HFFc6 (cell line): ENCODE data around the gene ETV2. TPM values are rescaled to one million over a fixed set of nuclear protein-coding genes. Genes with fewer than 3 reads are reported as not detected.

ENCODE experiments used
- DNase-seq: peaks from one replicate; pipeline ENCODE4 v3.0.0-alpha.2; 2018
- H3K27ac Mint-ChIP-seq: 2 replicates; pipeline ENCODE4 v1.8.0; 2020; ENCODE audit warnings: mild to moderate bottlenecking, mixed read lengths
- H3K27me3 Mint-ChIP-seq: 2 replicates; pipeline ENCODE4 v1.8.0; 2021; ENCODE audit warnings: mild to moderate bottlenecking, moderate library complexity, mixed read lengths; ENCODE audit not compliant: insufficient read depth
- H3K36me3 Mint-ChIP-seq: 2 replicates; pipeline ENCODE4 v1.8.0; 2021; ENCODE audit warnings: low read depth, mixed read lengths
- H3K4me1 Mint-ChIP-seq: 2 replicates; pipeline ENCODE4 v1.8.0; 2020; ENCODE audit warnings: low read depth, mixed read lengths
- H3K4me3 Mint-ChIP-seq: 2 replicates; pipeline ENCODE4 v1.8.0; 2020; ENCODE audit warnings: mild to moderate bottlenecking, moderate library complexity, mixed read lengths
- H3K9me3 Mint-ChIP-seq: 2 replicates; pipeline ENCODE4 v1.8.0; 2020; ENCODE audit warnings: mild to moderate bottlenecking, mixed read lengths
- CTCF ChIP-seq: fragments of 200-600 bp; sonication (generic); IDR thresholded peaks from 2 replicates; pipeline ENCODE4 v1.5.0; 2021; ENCODE audit warnings: antibody characterized with exemption, mild to moderate bottlenecking
- total RNA-seq, 6 experiments: library from RNA; stranded (reverse); fragmentation: NEBNext Ultra II Directional; extraction: Animal tissue kit (Norgen Biotek cat#: 25700); gene quantifications; 2 replicates in 1 of 6; 3 replicates in 5 of 6; pipeline ENCODE4 v1.2.3, GENCODE V29; 2021

Gene ETV2
- total RNA-seq, 6 experiments from 2014 or later, result 0.71 to 2.2 (median 1.4) TPM

- no peak for TF ChIP-seq CTCF
- Mint-ChIP-seq H3K27ac (no peak overlapping the region), H3K36me3 (peaks cover 13% of the 10 kb centered on the region), H3K4me3 (no peak overlapping the region), H3K4me1 (peaks cover 7% of the 10 kb centered on the region; the same call in 1 of the 2 replicates), H3K27me3 (0 out of 2 replicates have a peak, but pooled peaks cover 3% of the 10 kb centered on the region), H3K9me3 (no peaks in the 10 kb centered on the region)
- DNase-seq, result no peak
These were observed 2.3 kb upstream of the ETV2 start for GRCh38 chr19:35639321-35639639.

GRCh38 chr19:35639863-35640262, 1.7 kb upstream of the ETV2 start:
- H3K27ac Mint-ChIP-seq, result no peak overlapping the region
- H3K27me3 Mint-ChIP-seq, result 0 out of 2 replicates have a peak, but pooled peaks cover 3% of the 10 kb centered on the region
- H3K9me3 Mint-ChIP-seq, result no peaks in the 10 kb centered on the region
- DNase-seq, result no peak
- peaks cover 13% of the 10 kb centered on the region for H3K36me3 Mint-ChIP-seq
- H3K4me3 Mint-ChIP-seq, result no peak overlapping the region
- no peak for TF ChIP-seq CTCF
- peaks cover 13% of the 10 kb centered on the region for H3K4me1 Mint-ChIP-seq

DNA sequence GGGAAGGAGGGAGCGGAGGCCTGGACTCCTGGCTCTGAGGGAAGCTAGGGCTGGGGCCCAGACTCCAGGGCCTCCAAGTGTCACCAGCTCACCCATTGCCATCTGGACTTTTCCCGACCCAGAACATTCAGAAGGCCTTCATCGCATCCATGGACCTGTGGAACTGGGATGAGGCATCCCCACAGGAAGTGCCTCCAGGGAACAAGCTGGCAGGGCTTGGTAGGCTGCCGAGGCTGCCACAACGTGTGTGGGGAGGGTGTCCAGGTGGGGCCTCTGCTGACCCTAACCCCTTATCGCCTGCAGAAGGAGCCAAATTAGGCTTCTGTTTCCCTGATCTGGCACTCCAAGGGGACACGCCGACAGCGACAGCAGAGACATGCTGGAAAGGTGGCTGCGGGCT, 767 bp downstream of the ETV2 start:
- Mint-ChIP-seq H3K4me3 (peak overlapping the region; percentile 79), H3K27me3 (0 out of 2 replicates have a peak, but pooled peaks cover 3% of the 10 kb centered on the region), H3K4me1 (peaks cover 30% of the 10 kb centered on the region), H3K27ac (0 out of 2 replicates have a peak overlapping the region, but pooled peaks have one; percentile 26), H3K9me3 (no peaks in the 10 kb centered on the region), H3K36me3 (peaks cover 7% of the 10 kb centered on the region; the same call in 1 of the 2 replicates)
- peak; percentile 12 for DNase-seq
- no peak for TF ChIP-seq CTCF

DNA sequence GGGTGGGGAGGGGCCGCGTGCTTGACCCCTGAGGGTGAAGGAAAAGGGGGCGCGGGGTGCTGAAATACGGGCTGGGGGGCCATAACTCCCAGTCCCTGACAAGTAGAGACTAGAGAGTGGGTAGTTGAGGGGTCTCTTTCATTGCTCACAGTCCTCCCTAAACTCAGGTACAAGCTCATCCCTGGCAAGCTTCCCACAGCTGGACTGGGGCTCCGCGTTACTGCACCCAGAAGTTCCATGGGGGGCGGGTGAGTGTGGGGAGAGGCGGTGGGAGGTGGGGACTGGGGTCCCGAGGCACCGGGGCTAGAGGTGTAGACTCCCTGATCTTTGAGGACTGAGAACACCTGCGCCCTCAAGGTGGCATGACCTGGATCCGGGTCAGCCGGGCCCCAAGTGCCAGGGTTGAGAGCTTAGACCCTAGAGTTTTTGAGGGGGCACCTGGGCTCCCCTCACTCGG, 1.3 kb downstream of the ETV2 start:
- DNase-seq, result no peak
- H3K27me3 Mint-ChIP-seq, result 0 out of 2 replicates have a peak, but pooled peaks cover 3% of the 10 kb centered on the region
- no peaks in the 10 kb centered on the region for H3K9me3 Mint-ChIP-seq
- no peak overlapping the region for H3K27ac Mint-ChIP-seq
- peak overlapping the region; percentile 79 for H3K4me3 Mint-ChIP-seq
- TF ChIP-seq CTCF, result no peak
- H3K4me1 Mint-ChIP-seq, result peaks cover 30% of the 10 kb centered on the region
- H3K36me3 Mint-ChIP-seq, result peaks cover 6% of the 10 kb centered on the region; the same call in 1 of the 2 replicates

DNA sequence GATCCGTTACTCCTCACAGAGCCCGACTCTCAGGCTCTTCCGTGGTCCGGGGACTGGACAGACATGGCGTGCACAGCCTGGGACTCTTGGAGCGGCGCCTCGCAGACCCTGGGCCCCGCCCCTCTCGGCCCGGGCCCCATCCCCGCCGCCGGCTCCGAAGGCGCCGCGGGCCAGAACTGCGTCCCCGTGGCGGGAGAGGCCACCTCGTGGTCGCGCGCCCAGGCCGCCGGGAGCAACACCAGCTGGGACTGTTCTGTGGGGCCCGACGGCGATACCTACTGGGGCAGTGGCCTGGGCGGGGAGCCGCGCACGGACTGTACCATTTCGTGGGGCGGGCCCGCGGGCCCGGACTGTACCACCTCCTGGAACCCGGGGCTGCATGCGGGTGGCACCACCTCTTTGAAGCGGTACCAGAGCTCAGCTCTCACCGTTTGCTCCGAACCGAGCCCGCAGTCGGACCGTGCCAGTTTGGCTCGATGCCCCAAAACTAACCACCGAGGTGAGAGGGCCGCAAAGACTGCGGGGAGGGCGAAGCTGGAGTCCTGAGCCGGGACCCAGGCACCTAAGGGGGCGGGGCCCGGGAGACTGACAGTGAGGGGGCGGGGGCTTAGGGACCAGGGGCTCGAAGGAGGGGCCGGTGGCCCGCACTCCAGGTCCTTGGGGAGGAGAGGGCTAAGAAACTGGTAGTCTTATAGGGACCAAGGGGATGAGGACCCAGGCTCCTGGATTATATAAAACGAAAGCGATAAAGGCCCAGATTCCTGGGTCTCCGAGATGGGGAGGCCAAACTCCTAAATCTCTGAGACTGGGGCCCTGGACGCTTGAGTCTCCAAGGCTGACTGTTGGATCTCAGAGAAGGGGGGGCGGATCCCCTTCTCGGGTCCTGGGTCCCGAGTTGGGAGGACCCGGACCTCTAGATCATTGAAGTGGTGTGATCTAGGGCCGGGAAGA, 2.0 kb downstream of the ETV2 start:
- peaks cover 30% of the 10 kb centered on the region for H3K4me1 Mint-ChIP-seq
- peak overlapping the region; percentile 86 for H3K27ac Mint-ChIP-seq
- H3K4me3 Mint-ChIP-seq, result peak overlapping the region; percentile 79
- 0 out of 2 replicates have a peak, but pooled peaks cover 3% of the 10 kb centered on the region for H3K27me3 Mint-ChIP-seq
- no peaks in the 10 kb centered on the region for H3K9me3 Mint-ChIP-seq
- H3K36me3 Mint-ChIP-seq, result peaks cover 3% of the 10 kb centered on the region
- TF ChIP-seq CTCF, result no peak
- peak; percentile 60 for DNase-seq
